SK-N-SH (cell line): ENCODE data around the gene ZNF8. TPM values are rescaled to one million over a fixed set of nuclear protein-coding genes. Genes with fewer than 3 reads are reported as not detected.

Experiments used
- CTCF ChIA-PET: fragments of 300-600, 350-600 bp; formaldehyde crosslinking; extraction: SDS; loops from one replicate; lab custom pipeline; 2021; lab: Yijun Ruan, JAX
- POLR2A ChIA-PET: fragments of 350-600 bp; sonication (Branson Sonifier 250); formaldehyde crosslinking; extraction: SDS; loops from one replicate; lab custom pipeline; 2020; ENCODE audit warnings: antibody characterized with exemption, inconsistent platforms; lab: Yijun Ruan, JAX
- DNase-seq: peaks from one replicate; pipeline ENCODE4 v3.0.0; 2012
- H2AFZ ChIP-seq: fragments of 200-600 bp; sonication (generic); 2 replicates; pipeline ENCODE4 v1.8.1; 2016; ENCODE audit warnings: antibody characterized with exemption, mild to moderate bottlenecking, low read depth
- H3F3A ChIP-seq: fragments of 200-600 bp; sonication (generic); replicated peaks from 2 replicates; pipeline ENCODE3; 2016; ENCODE audit warnings: antibody characterized with exemption, mild to moderate bottlenecking; ENCODE audit not compliant: insufficient read depth
- H3K27ac ChIP-seq, 2 experiments: fragments of 200-500 bp in 1 of 2; fragments of 200-600 bp in 1 of 2; sonication (Bioruptor generic) in 1 of 2; sonication (generic), shearing (Covaris generic) in 1 of 2; 2 replicates each; pipeline versions ENCODE4 v1.5.1 to v1.6.1; 2014 to 2016; ENCODE audit warnings: low read depth in 2 of 2, inconsistent platforms in 1 of 2, low read length in 1 of 2, mild to moderate bottlenecking in 1 of 2, mixed read lengths in 1 of 2
- H3K27me3 ChIP-seq: fragments of 200-600 bp; sonication (generic), shearing (Covaris generic); 2 replicates; pipeline ENCODE4 v1.6.1; 2016; ENCODE audit warnings: mixed run types; ENCODE audit not compliant: insufficient read depth
- H3K36me3 ChIP-seq, 2 experiments: fragments of 200-500 bp in 1 of 2; fragments of 200-600 bp in 1 of 2; sonication (Bioruptor generic) in 1 of 2; sonication (generic) in 1 of 2; replicated peaks in 1 of 2; 2 replicates each; pipeline versions ENCODE3 to v1.5.1; 2014 to 2016; ENCODE audit warnings: low read length in 1 of 2, mild to moderate bottlenecking in 1 of 2; ENCODE audit not compliant: insufficient read depth in 2 of 2, control insufficient read depth in 1 of 2
- H3K4me1 ChIP-seq, 2 experiments: fragments of 200-500 bp in 1 of 2; fragments of 200-600 bp in 1 of 2; sonication (Bioruptor generic) in 1 of 2; sonication (generic), shearing (Covaris generic) in 1 of 2; 2 replicates each; pipeline versions ENCODE4 v1.5.1 to v1.6.1; 2014 to 2016; ENCODE audit warnings: low read depth in 1 of 2, low read length in 1 of 2, mixed run types in 1 of 2; ENCODE audit not compliant: insufficient read depth in 2 of 2, control insufficient read depth in 1 of 2
- H3K4me2 ChIP-seq: fragments of 200-600 bp; sonication (generic), shearing (Covaris generic); 2 replicates; pipeline ENCODE4 v1.6.1; 2017; ENCODE audit warnings: mixed run types
- H3K4me3 ChIP-seq, 2 experiments: fragments of 200-500 bp in 1 of 2; fragments of 200-600 bp in 1 of 2; sonication (Bioruptor generic) in 1 of 2; sonication (generic), shearing (Covaris generic) in 1 of 2; 2 replicates each; pipeline versions ENCODE4 v1.5.1 to v1.8.1; 2014 to 2016; ENCODE audit warnings: low read depth in 2 of 2, inconsistent platforms in 1 of 2, low read length in 1 of 2, mild to moderate bottlenecking in 1 of 2, mixed read lengths in 1 of 2, moderate library complexity in 1 of 2
- H3K79me2 ChIP-seq: fragments of 200-600 bp; sonication (generic); 2 replicates; pipeline ENCODE4 v1.8.1; 2017; ENCODE audit warnings: mild to moderate bottlenecking; ENCODE audit not compliant: insufficient read depth
- H3K9ac ChIP-seq: fragments of 200-600 bp; sonication (generic); 2 replicates; pipeline ENCODE4 v1.6.1; 2017; ENCODE audit warnings: mixed run types
- H3K9me2 ChIP-seq: fragments of 200-600 bp; sonication (generic); 2 replicates; pipeline ENCODE4 v1.6.1; 2017; ENCODE audit warnings: mixed run types
- H3K9me3 ChIP-seq: fragments of 200-600 bp; sonication (generic); 2 replicates; pipeline ENCODE4 v1.6.1; 2017; ENCODE audit warnings: mixed run types, mild to moderate bottlenecking, moderate library complexity
- H4K20me1 ChIP-seq: fragments of 200-600 bp; sonication (generic); 2 replicates; pipeline ENCODE4 v1.6.1; 2017; ENCODE audit warnings: mild to moderate bottlenecking, mixed run types; ENCODE audit not compliant: insufficient read depth
- CTCF ChIP-seq: fragments of 200-600 bp; sonication (generic); IDR thresholded peaks from 2 replicates; pipeline ENCODE4 v1.6.1; 2017; ENCODE audit warnings: antibody characterized with exemption, mild to moderate bottlenecking, moderate library complexity
- FOXM1 ChIP-seq: IDR thresholded peaks from 2 replicates; pipeline ENCODE4 v1.4.0; 2012; ENCODE audit warnings: low read depth, mild to moderate bottlenecking
- GATA2 ChIP-seq: sonication (generic); formaldehyde crosslinking; IDR thresholded peaks from 2 replicates; pipeline ENCODE4 v1.5.0; 2020; ENCODE audit warnings: mild to moderate bottlenecking, missing genetic modification reagents
- JUND ChIP-seq: IDR thresholded peaks from 2 replicates; pipeline ENCODE4 v1.4.0; 2012
- MEF2A ChIP-seq: IDR thresholded peaks from 2 replicates; pipeline ENCODE4 v1.4.0; 2012; ENCODE audit warnings: low read depth, borderline replicate concordance
- MXI1 ChIP-seq: IDR thresholded peaks from 2 replicates; pipeline ENCODE4 v1.6.1; 2012; ENCODE audit warnings: mild to moderate bottlenecking, low read depth, low read length, improper control_type of control experiment
- NFIC ChIP-seq: IDR thresholded peaks from 2 replicates; pipeline ENCODE4 v1.4.0; 2012; ENCODE audit warnings: borderline replicate concordance
- RAD21 ChIP-seq: IDR thresholded peaks from 2 replicates; pipeline ENCODE4 v1.6.1; 2012; ENCODE audit warnings: mild to moderate bottlenecking, low read length
- REST ChIP-seq: IDR thresholded peaks from 2 replicates; pipeline ENCODE4 v1.6.1; 2012; ENCODE audit warnings: mild to moderate bottlenecking, low read depth, low read length, moderate library complexity
- RFX5 ChIP-seq: IDR thresholded peaks from 2 replicates; pipeline ENCODE4 v1.6.1; 2012; ENCODE audit warnings: mild to moderate bottlenecking, improper control_type of control experiment, low read length
- TEAD4 ChIP-seq: IDR thresholded peaks from 2 replicates; pipeline ENCODE4 v1.4.0; 2012; ENCODE audit warnings: mild to moderate bottlenecking, borderline replicate concordance; ENCODE audit not compliant: insufficient read depth
- USF2 ChIP-seq: fragments of 150-350 bp; IDR thresholded peaks from 2 replicates; pipeline ENCODE4 v1.6.1; 2017; ENCODE audit warnings: antibody characterized with exemption, low read length, low read depth, borderline replicate concordance
- WGBS: methylation state at CpG from one replicate; pipeline ENCODE4 v1.1.6; 2017; ENCODE audit warnings: low lambda C conversion rate; 5-methylcytosine and 5-hydroxymethylcytosine counted together
- polyA plus RNA-seq, 3 experiments: library from polyadenylated mRNA; depleted of rRNA; stranded (reverse); fragments of >200 nt; gene quantifications; 2 replicates each; pipeline ENCODE4 v1.2.3, GENCODE V29; 2012
- TF ChIP-seq, protein P1 (sequence below): IDR thresholded peaks from 2 replicates; pipeline ENCODE4 v1.4.0; 2012; ENCODE audit warnings: low read depth

Gene ZNF8
- polyA plus RNA-seq, 1 of the 3 experiments (the other 2 are of a cell fraction) = 1.4 TPM

DNA sequence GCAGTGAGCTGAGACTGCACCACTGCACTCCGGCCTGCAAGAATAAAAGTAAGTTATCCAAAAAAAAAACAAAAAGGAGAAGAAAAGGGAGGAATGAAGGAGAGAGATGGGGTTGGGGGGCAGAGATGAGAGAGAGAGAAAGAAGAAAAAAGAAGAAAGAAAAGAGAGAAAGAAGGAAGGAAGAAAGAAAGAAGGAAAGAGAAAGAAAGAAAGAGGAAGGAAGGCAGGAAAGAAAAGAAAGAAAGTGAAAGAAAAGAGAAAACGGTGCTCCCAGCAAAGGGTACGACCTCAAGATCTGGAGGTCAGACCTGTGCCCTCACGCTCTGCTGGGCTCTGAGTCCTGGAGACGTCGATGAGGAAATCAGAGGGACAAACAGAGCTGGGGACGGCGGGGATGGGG is 70.8 kb downstream of the ZNF8 start:
- WGBS = 96% methylated on average over 8 of the region's 8 CpGs
- no peak overlapping the region for H3K27ac ChIP-seq
- H3K4me1 ChIP-seq = peaks cover 0 to 6% of the 10 kb centered on the region in 2 experiments; a peak in 2 of 4 replicates
- peaks cover 2 to 12% of the 10 kb centered on the region in 2 experiments for H3K36me3 ChIP-seq
- no peak overlapping the region for H3K4me2 ChIP-seq
- DNase-seq = no peak
- H4K20me1 ChIP-seq = no peaks in the 10 kb centered on the region
- peaks cover 5% of the 10 kb centered on the region for H3F3A ChIP-seq
- H3K4me3 ChIP-seq = no peak overlapping the region
- TF ChIP-seq CTCF = no peak
- TF ChIP-seq, protein P1, sequence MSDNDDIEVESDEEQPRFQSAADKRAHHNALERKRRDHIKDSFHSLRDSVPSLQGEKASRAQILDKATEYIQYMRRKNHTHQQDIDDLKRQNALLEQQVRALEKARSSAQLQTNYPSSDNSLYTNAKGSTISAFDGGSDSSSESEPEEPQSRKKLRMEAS = no peak
- no peak for TF ChIP-seq RFX5
- no peak for TF ChIP-seq NFIC
- no peak overlapping the region for H2AFZ ChIP-seq
- H3K9ac ChIP-seq = no peak overlapping the region
- H3K9me2 ChIP-seq = no peaks in the 10 kb centered on the region
- peaks cover 56% of the 10 kb centered on the region for H3K79me2 ChIP-seq
- H3K27me3 ChIP-seq = no peaks in the 10 kb centered on the region
- no peaks in the 10 kb centered on the region for H3K9me3 ChIP-seq
- POLR2A ChIA-PET = no interaction called here
- CTCF ChIA-PET = no interaction called here

DNA sequence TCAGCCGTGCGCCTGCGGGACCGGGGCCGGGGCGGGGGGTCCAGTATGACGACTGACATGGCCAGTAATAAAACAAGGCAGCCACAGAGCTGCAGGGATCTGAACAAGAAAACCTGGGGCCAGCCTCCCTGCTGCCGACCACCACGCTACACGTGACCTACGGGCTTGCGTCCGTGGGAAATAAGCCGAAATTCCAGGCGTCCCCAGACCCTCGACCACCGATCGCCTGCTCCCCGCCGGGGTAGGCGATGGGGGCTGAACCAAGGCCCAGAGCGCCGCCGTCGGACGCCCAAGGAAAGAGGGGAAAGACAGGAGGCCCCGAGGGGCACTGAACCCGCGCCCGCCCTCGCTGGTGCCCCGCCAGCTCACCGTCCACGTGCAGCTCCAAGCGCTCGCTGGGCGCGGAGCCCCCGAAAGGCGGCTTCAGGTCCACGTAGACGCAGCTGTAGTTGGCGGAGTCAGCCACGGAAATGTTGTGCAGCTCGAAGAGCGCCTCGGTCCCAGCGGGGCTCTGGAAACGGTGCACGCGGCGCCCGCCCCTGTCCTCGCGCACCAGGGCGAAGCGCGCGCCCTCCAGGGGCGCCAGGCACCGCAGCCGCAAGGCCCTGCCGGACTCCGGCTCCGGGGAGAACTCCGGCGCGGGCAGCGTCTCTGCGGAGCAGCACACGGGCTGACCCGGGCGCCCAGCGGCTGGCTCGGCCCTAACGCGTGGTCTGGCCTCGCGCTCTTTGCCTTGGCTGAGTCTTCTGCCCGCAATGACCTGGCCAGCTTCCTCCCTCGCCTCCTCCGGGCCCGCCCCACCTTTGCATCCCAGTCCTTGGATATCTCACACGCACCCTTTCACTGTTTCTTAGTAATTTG is 71.5 kb downstream of the ZNF8 start:
- Histone ChIP-seq H3K9me3 (no peaks in the 10 kb centered on the region), H3K9me2 (no peaks in the 10 kb centered on the region), H3K27ac (no peak overlapping the region), H3K4me1 (peaks cover 0 to 6% of the 10 kb centered on the region in 2 experiments; a peak in 2 of 4 replicates), H3K27me3 (no peaks in the 10 kb centered on the region), H3K9ac (no peak overlapping the region), H3K36me3 (peaks cover 2 to 8% of the 10 kb centered on the region in 2 experiments), H3K79me2 (peaks cover 50% of the 10 kb centered on the region), H3K4me3 (no peak overlapping the region), H3F3A (peaks cover 5% of the 10 kb centered on the region), H4K20me1 (no peaks in the 10 kb centered on the region), H3K4me2 (no peak overlapping the region), H2AFZ (no peak overlapping the region)
- WGBS = 97% methylated on average over 69 of the region's 84 CpGs
- DNase-seq = no peak
- CTCF ChIA-PET = no interaction called here
- TF ChIP-seq TEAD4 = no peak
- no peak for TF ChIP-seq MEF2A
- TF ChIP-seq RFX5 = no peak
- no peak for TF ChIP-seq MXI1
- TF ChIP-seq CTCF = no peak
- TF ChIP-seq JUND = no peak
- TF ChIP-seq FOXM1 = no peak
- no peak for TF ChIP-seq USF2
- no peak for TF ChIP-seq NFIC
- TF ChIP-seq RAD21 = no peak
- TF ChIP-seq REST = no peak
- TF ChIP-seq GATA2 (CRISPR knock-in tag) = no peak
- POLR2A ChIA-PET = no interaction called here
